ENCODE data around the gene LHX8.
"Not testable (repeated sequence)": the region's sequence is repeated elsewhere in the genome, so short reads cannot be mapped to it uniquely, and the experiment has no call there.

Gene LHX8

DNA sequence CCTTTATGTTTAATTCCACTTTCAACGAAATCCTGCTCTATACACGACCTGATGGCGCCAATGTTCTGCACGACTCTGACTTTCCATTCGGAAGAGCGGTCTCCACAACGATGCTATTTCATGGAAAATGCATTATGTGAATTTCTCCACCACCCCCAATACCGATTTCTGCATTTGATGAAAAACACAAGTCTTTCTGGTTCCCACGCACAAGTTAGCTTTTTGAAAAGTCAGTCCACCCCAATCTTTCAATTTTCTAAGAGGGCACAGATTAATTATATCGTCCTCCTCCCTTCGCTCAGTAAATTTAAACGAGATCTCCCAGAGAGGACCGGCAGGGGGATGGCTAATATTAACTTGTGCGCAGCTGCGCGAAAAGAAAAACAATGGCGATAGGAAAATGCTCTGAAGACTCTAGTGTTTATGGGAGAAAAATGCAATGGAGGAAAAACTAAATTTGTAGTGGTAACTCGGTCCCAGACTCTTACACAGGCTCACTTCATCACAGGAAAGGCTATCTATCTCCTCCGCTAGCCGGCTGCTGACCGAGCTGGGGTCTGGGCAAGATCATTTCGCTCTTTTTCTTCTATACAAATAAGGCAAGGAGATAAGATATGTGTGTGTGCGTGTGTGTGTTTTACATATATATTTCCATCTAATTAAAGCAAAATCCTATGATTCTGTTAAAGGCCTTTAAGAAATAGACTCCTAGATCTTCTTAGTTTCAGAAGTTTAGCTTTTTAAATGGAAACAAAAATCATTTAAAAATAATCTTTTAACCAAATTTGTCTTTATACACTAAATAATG, 1.2 kb upstream of the LHX8 start:
- DNase-seq (ENCODE audit: low read depth in 2 of 2) = no peak

- DNase-seq (ENCODE audit: low read depth in 2 of 2) = no peak
Observed at GRCh38 chr1:75134647-75135572, 722 bp downstream of the LHX8 start.

GRCh38 chr1:75135573-75136194, 1.5 kb downstream of the LHX8 start:
- DNase-seq (ENCODE audit: low read depth in 2 of 2) = no peak

DNA sequence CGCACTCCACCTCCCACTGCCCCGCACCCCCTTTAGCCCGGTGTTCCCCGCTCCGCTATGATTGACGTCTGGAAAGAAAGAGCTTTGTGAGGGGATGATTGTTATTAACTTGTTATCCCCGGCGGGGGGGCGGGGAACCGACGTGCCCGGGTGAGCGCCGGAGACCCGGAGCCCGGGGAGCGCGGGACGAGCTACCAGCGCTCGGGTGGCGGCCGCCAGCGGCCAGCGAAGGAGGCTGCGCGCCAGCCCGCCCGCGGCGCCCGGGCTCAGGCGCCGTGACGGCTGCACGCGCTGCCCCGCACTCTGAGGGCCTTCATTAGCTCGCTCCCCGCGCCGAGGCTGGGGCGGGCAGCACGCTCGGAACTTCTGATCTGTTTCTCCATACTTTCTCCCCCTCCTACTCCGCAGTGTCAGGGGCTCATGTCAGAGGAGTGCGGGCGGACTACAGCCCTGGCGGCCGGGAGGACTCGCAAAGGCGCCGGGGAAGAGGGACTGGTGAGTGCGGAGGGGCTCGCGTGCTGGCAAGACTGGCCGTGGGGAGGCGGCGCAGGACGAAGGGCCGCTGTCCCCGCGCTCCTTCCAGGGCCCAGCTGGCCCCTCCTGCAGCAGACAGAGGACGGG, 2.1 kb downstream of the LHX8 start:
- DNase-seq (ENCODE audit: low read depth in 2 of 2) = no peak

DNA sequence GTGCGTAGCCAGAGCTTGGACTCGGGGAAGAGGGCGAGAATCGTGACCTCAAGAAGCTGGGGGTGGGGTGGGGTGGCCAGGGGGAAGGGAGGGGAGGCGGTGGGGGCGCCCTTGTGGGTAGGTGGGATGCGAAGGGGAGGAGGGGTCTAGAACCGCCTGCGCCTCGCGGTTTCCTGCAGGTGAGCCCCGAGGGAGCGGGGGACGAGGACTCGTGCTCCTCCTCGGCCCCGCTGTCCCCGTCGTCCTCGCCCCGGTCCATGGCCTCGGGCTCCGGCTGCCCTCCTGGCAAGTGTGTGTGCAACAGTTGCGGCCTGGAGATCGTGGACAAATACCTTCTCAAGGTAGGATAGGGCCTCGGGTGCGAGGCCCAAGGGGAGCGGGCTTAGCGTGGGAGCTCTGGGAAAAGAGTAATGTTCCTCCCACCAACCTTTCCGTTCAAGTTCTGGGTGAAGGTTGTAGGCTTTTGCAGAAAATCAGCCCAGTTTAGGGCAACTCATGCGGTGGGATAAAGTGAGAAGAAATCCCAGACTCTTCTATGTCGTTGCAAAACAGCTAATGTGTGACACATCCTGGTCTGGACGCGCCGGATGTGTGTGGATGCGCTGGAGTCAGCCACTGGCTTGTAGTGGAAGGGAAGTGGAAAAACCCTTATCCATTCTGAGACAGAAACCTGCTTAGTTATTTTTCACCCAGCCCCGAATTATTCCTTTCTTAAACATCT, 2.9 kb downstream of the LHX8 start:
- DNase-seq (ENCODE audit: low read depth in 2 of 2) = no peak

GRCh38 chr1:75152092-75152491, 17.9 kb downstream of the LHX8 start:
- DNase-seq (ENCODE audit: low read depth in 2 of 2) = no peak

DNA sequence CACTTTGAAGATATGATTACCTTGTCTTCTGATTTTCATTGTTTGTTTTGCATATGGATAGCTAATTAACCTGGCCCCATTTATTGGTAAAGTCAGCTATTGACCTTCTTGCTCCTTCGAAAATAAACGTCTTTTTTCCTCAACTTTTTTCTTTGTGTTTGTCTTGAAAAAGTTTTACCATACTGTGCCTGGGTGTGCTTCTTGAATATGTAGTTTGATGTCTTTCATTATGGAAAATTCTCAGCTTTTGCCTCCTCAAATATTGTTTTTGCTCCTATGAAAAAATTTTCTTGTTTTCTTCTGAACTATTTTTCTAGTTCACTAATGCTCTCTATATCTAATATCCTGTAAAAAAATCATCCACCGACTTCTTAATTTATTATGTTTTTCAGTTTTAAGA, 25.0 kb downstream of the LHX8 start:
- DNase-seq (ENCODE audit: low read depth in 2 of 2) = no peak

- no peak for DNase-seq (ENCODE audit: low read depth in 2 of 2)
Observed at GRCh38 chr1:75165264-75165663, 31.1 kb downstream of the LHX8 start.

DNA sequence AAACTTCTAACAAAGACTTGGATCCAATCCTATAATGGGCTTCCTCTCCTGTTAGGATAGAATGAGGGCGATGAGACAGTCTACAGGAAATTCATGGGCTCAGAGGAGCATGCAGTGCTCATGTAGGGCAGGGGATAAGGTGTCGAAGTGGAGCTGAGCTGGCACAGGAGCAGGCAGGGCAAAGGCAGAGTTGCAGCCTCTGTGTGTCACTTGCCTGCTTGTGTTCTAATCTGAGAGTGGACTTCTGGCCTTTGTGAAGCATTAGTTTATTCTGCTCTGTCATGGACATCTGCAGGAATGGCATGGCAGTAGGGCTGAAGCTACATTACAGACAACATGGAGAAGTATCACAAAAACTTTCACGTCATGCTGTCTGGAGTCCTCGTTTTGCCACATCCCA, 32.6 kb downstream of the LHX8 start:
- DNase-seq (ENCODE audit: low read depth in 2 of 2) = no peak

- no peak for DNase-seq (ENCODE audit: low read depth in 2 of 2)
Observed at GRCh38 chr1:75170011-75170410, 35.8 kb downstream of the LHX8 start.

DNA sequence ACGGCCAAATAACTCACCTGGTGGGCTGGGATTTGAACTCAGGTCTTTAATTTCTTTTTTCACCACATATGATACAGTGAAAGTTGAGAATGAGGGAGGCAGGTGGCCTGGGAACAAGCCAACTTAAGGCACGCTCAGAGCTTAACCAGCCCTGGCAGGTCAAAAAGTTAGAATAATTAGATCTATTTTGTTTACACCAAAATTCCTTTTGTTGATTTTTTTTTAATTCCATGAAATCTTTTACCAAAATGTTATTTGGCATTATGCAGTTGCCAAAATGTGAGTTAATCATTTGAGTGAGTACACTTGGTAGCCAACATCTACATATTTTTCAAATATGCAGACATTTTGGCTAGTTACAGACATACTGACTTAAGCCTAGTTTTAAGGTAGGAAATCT, 36.8 kb downstream of the LHX8 start:
- DNase-seq (ENCODE audit: low read depth in 2 of 2) = no peak

DNA sequence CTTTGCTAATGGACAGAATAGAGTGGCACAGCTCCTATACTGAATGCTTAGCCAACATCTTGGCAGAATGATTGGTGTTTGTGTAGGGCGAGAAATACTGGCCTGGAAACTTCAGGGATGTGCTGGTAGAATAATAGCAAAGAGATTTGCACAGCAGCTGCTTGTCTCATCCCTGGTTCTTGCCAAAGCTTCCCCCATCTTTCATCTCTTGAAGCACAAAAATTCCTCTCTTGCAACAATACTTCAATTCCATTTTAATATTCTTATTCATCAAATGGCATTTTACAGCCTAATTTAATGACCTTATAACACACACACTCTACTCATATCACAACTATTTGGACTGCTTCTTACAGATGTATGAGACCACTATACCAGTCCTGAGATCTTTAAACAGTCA, 37.7 kb downstream of the LHX8 start:
- no peak for DNase-seq (ENCODE audit: low read depth in 2 of 2)

GRCh38 chr1:75172556-75172955, 38.4 kb downstream of the LHX8 start:
- DNase-seq (ENCODE audit: low read depth in 2 of 2) = no peak

DNA sequence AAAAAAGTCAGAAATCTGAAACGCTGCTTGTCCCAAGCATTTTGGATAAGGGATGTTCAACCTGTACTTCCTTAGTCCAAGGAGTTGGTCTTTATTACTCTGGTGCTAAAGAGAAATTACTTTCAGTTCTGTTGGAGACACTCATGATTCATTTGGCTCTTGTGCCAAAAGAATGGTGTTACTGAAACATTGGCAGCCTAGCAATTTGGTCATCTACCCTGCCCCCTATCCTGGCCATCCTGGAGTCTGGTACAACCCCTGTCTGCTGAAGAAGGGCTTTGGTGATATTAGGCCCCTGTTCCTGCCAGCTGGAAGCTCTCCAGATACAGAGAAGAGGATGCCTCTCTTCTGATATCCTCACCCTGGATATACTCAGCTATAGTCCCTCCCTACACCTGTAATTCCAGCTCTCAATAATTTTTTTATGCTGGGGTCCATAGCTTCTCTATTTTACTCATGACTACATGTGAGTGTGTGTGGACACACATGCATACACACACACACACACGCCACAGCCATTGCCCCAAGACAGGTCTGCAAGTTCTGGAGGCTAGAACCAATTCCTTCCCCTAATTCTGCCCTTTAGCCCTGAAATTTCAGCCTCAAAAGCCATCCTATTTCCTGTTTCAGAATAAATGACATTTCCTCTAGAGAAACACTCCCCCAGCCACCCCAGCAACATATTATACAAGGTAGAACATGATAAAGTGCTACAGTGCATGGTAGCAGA, 40.0 kb downstream of the LHX8 start:
- no peak for DNase-seq (ENCODE audit: low read depth in 2 of 2)

- DNase-seq (ENCODE audit: low read depth in 2 of 2) = not testable (repeated sequence)
Observed at GRCh38 chr1:75181214-75181955, 47.2 kb downstream of the LHX8 start.

GRCh38 chr1:75188892-75189291, 54.7 kb downstream of the LHX8 start:
- no peak for DNase-seq (ENCODE audit: low read depth in 2 of 2)

DNA sequence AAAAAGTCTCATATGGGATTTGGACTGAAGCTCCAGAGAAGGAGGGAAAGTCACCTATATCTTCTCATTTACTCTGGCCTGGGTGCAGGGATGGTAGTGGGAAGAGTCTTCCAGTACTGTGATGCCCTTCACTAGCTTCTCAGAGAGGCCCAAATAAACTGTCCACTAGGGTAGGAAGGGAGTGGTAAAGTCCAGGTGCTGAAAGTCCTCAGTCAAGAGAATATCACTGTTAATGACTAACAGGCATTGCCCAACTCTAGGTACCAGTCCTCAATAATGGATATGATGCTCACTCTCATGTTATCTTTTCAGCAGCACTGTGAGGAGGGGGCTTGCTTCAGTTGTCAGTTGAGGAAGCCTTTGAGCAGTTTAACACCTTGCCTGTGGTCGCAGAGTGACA, 64.0 kb downstream of the LHX8 start:
- DNase-seq (ENCODE audit: low read depth in 2 of 2) = no peak

DNA sequence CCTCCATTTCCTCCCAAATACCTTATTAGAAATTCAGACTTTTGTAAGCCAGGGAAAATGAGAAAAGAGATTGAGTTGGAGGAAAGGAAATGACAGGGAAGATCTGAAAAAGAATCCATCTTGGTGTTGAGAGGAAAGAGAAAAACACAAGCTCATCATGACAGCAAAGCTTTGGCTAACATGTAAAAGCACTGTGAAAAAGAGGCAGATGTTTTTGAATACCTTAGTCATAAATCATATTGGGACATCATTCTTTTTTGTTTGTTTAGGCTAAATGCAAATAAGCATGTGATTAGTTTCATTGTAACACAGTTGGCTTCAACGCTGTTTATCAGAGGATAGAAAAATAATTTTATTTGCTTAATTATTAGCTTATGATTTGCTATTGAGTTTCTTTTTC, 64.6 kb downstream of the LHX8 start:
- DNase-seq (ENCODE audit: low read depth in 2 of 2) = no peak

DNA sequence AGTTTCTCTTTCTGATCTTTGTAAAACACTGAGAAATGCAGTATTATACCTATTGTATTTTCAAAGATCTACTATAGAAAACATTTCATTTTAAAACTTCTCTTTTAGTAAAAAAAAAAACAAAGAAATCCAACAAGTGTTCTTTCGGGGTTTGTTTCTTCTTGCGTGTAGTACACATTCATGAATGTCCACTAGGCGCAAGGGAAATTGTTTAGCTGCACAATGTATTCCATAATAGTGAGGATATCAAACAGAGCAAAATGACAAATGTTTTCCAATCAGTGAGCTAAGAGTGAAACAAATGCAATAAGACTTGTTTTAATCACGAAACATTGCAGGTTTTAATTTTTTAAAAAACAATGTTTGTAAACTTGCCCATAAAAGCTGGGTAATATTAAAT, 68.6 kb downstream of the LHX8 start:
- DNase-seq (ENCODE audit: low read depth in 2 of 2) = no peak
